Fibroblast of lung (primary cell): ENCODE data around the gene ITM2B. TPM values are rescaled to one million over a fixed set of nuclear protein-coding genes. Genes with fewer than 3 reads are reported as not detected.

ENCODE experiments used
- DNase-seq, 2 donors: peaks; one replicate each; pipeline versions ENCODE4 v3.0.0 to v3.0.0-alpha.2; 2010; ENCODE audit warnings: low read depth in 2 of 2
- H2AFZ ChIP-seq: 2 replicates; pipeline ENCODE4 v1.5.1; 2012; ENCODE audit warnings: low read length, control low read depth, inconsistent platforms
- H3K27ac ChIP-seq: 2 replicates; pipeline ENCODE4 v1.5.1; 2011; ENCODE audit warnings: low read length, control low read depth; ENCODE audit not compliant: insufficient read depth
- H3K27me3 ChIP-seq: 2 replicates; pipeline ENCODE4 v1.5.1; 2011; ENCODE audit warnings: mild to moderate bottlenecking, low read length; ENCODE audit not compliant: control insufficient read depth, insufficient read depth
- H3K36me3 ChIP-seq: 2 replicates; pipeline ENCODE4 v1.5.1; 2011; ENCODE audit warnings: low read length; ENCODE audit not compliant: control insufficient read depth, insufficient read depth
- H3K4me1 ChIP-seq: 2 replicates; pipeline ENCODE4 v1.5.1; 2011; ENCODE audit warnings: low read length; ENCODE audit not compliant: control insufficient read depth, insufficient read depth; ENCODE audit errors: extremely low read depth
- H3K4me2 ChIP-seq: 2 replicates; pipeline ENCODE4 v1.5.1; 2011; ENCODE audit warnings: low read length, control low read depth; ENCODE audit not compliant: insufficient read depth; ENCODE audit errors: extremely low read depth
- H3K4me3 ChIP-seq, 4 experiments: fragments of 200-600 bp in 1 of 4; sonication (generic) in 1 of 4; replicated peaks in 1 of 4; 2 replicates each; pipeline ENCODE4 v1.5.1; 2011 to 2016; ENCODE audit warnings: low read length in 4 of 4, low read depth in 3 of 4, mild to moderate bottlenecking in 3 of 4, control low read depth in 2 of 4, inconsistent platforms in 1 of 4, mixed read lengths in 1 of 4; ENCODE audit not compliant: insufficient read depth in 1 of 4; ENCODE audit errors: control extremely low read depth in 1 of 4
- H3K79me2 ChIP-seq: 2 replicates; pipeline ENCODE4 v1.5.1; 2012; ENCODE audit warnings: mild to moderate bottlenecking, low read length, inconsistent platforms; ENCODE audit not compliant: control insufficient read depth, insufficient read depth
- H3K9ac ChIP-seq: 2 replicates; pipeline ENCODE4 v1.5.1; 2011; ENCODE audit warnings: mild to moderate bottlenecking, low read length, control low read depth; ENCODE audit not compliant: insufficient read depth
- H3K9me3 ChIP-seq: 2 replicates; pipeline ENCODE4 v1.5.1; 2012; ENCODE audit warnings: low read depth, low read length; ENCODE audit not compliant: control insufficient read depth, insufficient read depth
- H4K20me1 ChIP-seq: 2 replicates; pipeline ENCODE4 v1.5.1; 2011; ENCODE audit warnings: low read length; ENCODE audit not compliant: control insufficient read depth, insufficient read depth; ENCODE audit errors: extremely low read depth
- CTCF ChIP-seq, 2 donors: IDR thresholded peaks in 1 of 2; conservative IDR thresholded peaks in 1 of 2; 1 replicate in 1 of 2; 2 replicates in 1 of 2; pipeline ENCODE4 v1.5.1; 2011 to 2012; ENCODE audit warnings: low read length in 2 of 2, control low read depth in 1 of 2, inconsistent platforms in 1 of 2, low read depth in 1 of 2, mild to moderate bottlenecking in 1 of 2
- EZH2 ChIP-seq: IDR thresholded peaks from 2 replicates; pipeline ENCODE4 v1.5.1; 2012; ENCODE audit warnings: low read length, control low read depth, mild to moderate bottlenecking; ENCODE audit errors: missing control alignments
- polyA plus RNA-seq, 2 donors: library from polyadenylated mRNA; depleted of rRNA in 1 of 2; stranded (reverse) in 1 of 2; unstranded in 1 of 2; fragments of >200 nt; gene quantifications; 2 replicates each; pipeline ENCODE4 v1.2.1, GENCODE V29; 2011 to 2012; ENCODE audit warnings: missing spikeins in 1 of 2
- total RNA-seq: library from RNA; depleted of rRNA; stranded (reverse); fragments of >200 nt; gene quantifications from 2 replicates; pipeline ENCODE4 v1.2.1, GENCODE V29; 2014

ITM2B gene
- total and polyA plus RNA-seq, 2 donors (not counting 1 experiment from before 2014, with no cell fraction given): 117 to 645 TPM

GRCh38 chr13:48296528-48296927 lies 63.5 kb downstream of the ITM2B start:
- Histone ChIP-seq H3K27me3 (no peaks in the 10 kb centered on the region), H3K27ac (no peak overlapping the region), H3K36me3 (no peaks in the 10 kb centered on the region), H3K4me1 (no peaks in the 10 kb centered on the region), H4K20me1 (no peaks in the 10 kb centered on the region), H3K79me2 (no peaks in the 10 kb centered on the region), H3K4me2 (no peak overlapping the region), H2AFZ (no peak overlapping the region), H3K9me3 (no peaks in the 10 kb centered on the region), H3K9ac (no peak overlapping the region), H3K4me3 (no peak overlapping the region)
- DNase-seq: no peak
- TF ChIP-seq CTCF (conservative IDR thresholded peaks at IDR 0.05 in 1 of 2, IDR thresholded peaks at IDR 0.05 in 1 of 2; ENCODE audit: low read depth in 1 of 2, low read length in 2 of 2) (no peak), EZH2 (no peak)

DNA sequence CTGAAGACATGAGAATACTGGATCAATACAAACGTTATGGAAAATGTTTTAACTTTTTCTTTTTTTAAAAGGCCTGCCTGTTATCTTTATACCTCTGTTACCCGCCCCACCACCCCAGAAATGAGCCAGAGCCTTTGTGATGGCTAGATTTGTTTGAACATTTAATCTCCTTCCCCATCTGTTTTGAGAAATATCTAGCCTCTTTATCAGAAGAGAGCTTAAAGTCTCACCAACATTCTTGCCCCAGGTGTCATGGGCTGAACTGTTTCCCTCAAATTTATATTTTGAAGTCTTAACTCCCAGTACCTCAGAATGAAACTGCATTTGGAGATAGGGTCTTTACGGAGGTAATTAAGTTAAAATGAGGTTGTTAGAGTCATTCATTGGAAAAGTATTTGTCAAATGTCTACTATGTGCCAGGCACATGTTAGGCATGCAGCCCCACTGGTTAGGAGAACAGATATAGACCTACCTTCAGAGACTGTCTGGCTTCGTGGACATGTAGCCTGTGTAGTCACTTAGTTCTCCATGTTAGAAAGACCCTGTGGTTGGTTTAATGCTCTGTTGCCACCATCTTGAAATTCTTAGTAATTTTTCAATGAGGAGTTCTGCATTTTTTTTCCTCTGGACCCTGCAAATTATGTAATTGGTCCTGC lies 64.3 kb downstream of the ITM2B start:
- Histone ChIP-seq H3K27me3 (no peaks in the 10 kb centered on the region), H3K36me3 (no peaks in the 10 kb centered on the region), H4K20me1 (no peaks in the 10 kb centered on the region), H3K9ac (no peak overlapping the region), H3K79me2 (no peaks in the 10 kb centered on the region), H2AFZ (no peak overlapping the region), H3K27ac (no peak overlapping the region), H3K9me3 (no peaks in the 10 kb centered on the region), H3K4me3 (no peak overlapping the region), H3K4me2 (no peak overlapping the region), H3K4me1 (no peaks in the 10 kb centered on the region)
- TF ChIP-seq CTCF (conservative IDR thresholded peaks at IDR 0.05 in 1 of 2, IDR thresholded peaks at IDR 0.05 in 1 of 2; ENCODE audit: low read depth in 1 of 2, low read length in 2 of 2) (no peak), EZH2 (no peak)
- no peak for DNase-seq

GRCh38 chr13:48299591-48299990 lies 66.6 kb downstream of the ITM2B start:
- no peak for DNase-seq
- Histone ChIP-seq H3K27ac (no peak overlapping the region), H2AFZ (no peak overlapping the region), H3K9ac (no peak overlapping the region), H3K9me3 (no peaks in the 10 kb centered on the region), H4K20me1 (no peaks in the 10 kb centered on the region), H3K4me1 (no peaks in the 10 kb centered on the region), H3K36me3 (no peaks in the 10 kb centered on the region), H3K79me2 (peaks cover 8% of the 10 kb centered on the region), H3K4me3 (no peak overlapping the region), H3K27me3 (no peaks in the 10 kb centered on the region), H3K4me2 (no peak overlapping the region)
- TF ChIP-seq CTCF (conservative IDR thresholded peaks at IDR 0.05 in 1 of 2, IDR thresholded peaks at IDR 0.05 in 1 of 2; ENCODE audit: low read depth in 1 of 2, low read length in 2 of 2): no peak
- no peak for TF ChIP-seq EZH2
